Measurements from ENCODE around the gene ATG9B.

Gene ATG9B

DNA sequence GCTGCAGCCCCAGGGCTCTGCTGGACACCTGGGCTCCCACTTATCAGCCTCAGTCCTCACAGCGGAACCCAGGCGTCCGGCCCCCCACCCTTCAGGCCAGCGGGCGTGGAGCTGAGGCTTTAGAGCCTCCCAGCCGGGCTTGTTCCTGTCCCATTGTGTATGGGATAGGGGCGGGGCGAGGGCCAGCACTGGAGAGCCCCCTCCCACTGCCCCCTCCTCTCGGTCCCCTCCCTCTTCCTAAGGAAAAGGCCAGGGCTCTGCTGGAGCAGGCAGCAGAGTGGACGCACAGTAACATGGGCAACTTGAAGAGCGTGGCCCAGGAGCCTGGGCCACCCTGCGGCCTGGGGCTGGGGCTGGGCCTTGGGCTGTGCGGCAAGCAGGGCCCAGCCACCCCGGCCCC is 30.8 kb downstream of the ATG9B start:
- ChIA-PET CTCF (interaction anchor here (1.9 to 2.2 kb wide), 6 partner anchors 9 to 95 kb away, joined by 6 to 20 read pairs (median 10); no protein-coding TSS in a partner anchor), POLR2A (no interaction called here)
- TF ChIP-seq, protein P1, sequence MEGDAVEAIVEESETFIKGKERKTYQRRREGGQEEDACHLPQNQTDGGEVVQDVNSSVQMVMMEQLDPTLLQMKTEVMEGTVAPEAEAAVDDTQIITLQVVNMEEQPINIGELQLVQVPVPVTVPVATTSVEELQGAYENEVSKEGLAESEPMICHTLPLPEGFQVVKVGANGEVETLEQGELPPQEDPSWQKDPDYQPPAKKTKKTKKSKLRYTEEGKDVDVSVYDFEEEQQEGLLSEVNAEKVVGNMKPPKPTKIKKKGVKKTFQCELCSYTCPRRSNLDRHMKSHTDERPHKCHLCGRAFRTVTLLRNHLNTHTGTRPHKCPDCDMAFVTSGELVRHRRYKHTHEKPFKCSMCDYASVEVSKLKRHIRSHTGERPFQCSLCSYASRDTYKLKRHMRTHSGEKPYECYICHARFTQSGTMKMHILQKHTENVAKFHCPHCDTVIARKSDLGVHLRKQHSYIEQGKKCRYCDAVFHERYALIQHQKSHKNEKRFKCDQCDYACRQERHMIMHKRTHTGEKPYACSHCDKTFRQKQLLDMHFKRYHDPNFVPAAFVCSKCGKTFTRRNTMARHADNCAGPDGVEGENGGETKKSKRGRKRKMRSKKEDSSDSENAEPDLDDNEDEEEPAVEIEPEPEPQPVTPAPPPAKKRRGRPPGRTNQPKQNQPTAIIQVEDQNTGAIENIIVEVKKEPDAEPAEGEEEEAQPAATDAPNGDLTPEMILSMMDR (IDR thresholded peaks at IDR 0.05; ENCODE audit: control extremely low read depth, extremely low read depth, low read depth, missing control alignments) = no peak
- no peak for DNase-seq (ENCODE audit: extremely low spot score)

DNA sequence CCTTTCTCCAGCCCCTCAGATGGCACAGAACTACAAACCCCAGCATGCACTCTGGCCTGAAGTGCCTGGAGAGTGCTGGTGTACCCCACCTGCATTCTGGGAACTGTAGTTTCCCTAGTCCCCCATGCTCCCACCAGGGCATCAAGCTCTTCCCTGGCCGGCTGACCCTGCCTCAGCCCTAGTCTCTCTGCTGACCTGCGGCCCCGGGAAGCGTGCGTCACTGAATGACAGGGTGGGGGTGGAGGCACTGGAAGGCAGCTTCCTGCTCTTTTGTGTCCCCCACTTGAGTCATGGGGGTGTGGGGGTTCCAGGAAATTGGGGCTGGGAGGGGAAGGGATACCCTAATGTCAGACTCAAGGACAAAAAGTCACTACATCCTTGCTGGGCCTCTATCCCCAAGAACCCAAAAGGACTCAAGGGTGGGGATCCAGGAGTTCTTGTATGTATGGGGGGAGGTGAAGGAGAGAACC is 31.4 kb downstream of the ATG9B start:
- TF ChIP-seq, protein P1 (IDR thresholded peaks at IDR 0.05; ENCODE audit: control extremely low read depth, extremely low read depth, low read depth, missing control alignments) = no peak
- POLR2A ChIA-PET = no interaction called here
- CTCF ChIA-PET = interaction anchor here (0.5 kb wide), 1 partner anchor 9 kb away, joined by 3 read pairs; no protein-coding TSS in a partner anchor
- no peak for DNase-seq (ENCODE audit: extremely low spot score)

DNA sequence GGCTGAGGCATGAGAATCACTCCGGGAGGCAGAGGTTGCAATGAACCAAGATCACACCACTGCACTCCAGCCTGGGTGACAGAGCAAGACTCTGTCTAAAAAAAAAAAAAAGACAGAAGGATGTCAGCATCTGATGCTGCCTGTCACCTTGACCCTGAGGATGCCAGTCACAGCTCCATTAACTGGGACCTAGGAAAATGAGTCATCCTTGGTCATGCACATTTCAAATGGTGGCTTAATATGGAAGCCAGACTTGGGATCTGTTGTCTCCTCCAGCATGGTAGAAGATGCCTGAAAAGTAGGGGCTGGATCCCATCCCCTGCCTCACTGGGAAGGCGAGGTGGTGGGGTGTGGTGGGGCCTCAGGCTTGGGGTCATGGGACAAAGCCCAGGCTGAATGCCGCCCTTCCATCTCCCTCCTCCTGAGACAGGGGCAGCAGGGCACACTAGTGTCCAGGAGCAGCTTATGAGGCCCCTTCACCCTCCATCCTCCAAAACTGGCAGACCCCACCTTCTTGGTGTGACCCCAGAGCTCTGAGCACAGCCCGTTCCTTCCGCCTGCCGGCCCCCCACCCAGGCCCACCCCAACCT is 32.1 kb downstream of the ATG9B start:
- TF ChIP-seq, protein P1 (IDR thresholded peaks at IDR 0.05; ENCODE audit: control extremely low read depth, extremely low read depth, low read depth, missing control alignments) = no peak
- no peak for DNase-seq (ENCODE audit: extremely low spot score)
- ChIA-PET CTCF (interaction anchor here (0.5 to 1.7 kb wide), 4 partner anchors 8 to 29 kb away, joined by 3 to 5 read pairs (median 3); no protein-coding TSS in a partner anchor), POLR2A (no interaction called here)

DNA sequence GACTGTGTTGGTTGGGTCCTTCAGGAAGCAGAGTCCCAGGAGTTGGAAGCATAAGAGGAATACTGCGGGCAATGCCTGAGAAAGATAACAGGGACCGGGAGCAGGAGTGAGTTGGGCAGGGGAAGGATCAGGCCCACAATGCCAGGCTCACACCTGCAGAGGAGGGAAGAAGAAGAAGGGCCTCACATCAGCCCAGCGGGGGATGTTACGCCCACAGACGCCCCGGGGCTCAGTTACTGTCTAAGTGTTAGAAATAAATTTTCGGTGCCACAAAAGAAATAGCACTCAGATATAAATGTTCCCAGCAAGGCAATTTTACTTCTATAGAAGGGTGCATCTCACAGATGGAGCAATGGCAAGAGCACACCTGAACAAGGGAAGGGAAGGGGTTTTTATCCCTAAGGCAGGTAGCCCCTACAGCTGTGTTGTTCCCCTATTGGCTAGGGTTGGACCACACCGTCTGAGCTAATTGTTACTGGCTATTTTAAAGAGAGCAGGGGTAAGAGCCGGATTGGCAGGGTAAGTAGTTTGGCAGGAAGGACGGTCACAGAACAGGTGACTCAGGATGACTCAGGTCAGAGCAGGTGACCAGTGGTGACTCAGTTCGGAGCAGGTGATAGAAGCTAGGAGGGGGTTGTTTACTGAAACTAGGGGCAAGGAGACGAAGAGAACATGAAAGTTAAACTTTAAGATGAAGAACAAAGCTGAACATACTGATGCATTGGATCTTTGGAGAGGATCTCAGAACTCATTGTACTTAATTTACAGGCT is 33.7 kb downstream of the ATG9B start, which contains the start of gene NOS3:
Gene NOS3, plus strand, starts transcription at position 602 of the 771 bp plus-strand sequence. CDS start 2,787 bp downstream, outside the sequence.
- ChIA-PET CTCF (interaction anchor here (1.0 to 2.7 kb wide), 5 partner anchors 11 to 28 kb away, joined by 3 to 11 read pairs (median 5); no protein-coding TSS in a partner anchor), POLR2A (no interaction called here)
- DNase-seq (ENCODE audit: extremely low spot score) = no peak
- TF ChIP-seq, protein P1 (IDR thresholded peaks at IDR 0.05; ENCODE audit: control extremely low read depth, extremely low read depth, low read depth, missing control alignments) = no peak

DNA sequence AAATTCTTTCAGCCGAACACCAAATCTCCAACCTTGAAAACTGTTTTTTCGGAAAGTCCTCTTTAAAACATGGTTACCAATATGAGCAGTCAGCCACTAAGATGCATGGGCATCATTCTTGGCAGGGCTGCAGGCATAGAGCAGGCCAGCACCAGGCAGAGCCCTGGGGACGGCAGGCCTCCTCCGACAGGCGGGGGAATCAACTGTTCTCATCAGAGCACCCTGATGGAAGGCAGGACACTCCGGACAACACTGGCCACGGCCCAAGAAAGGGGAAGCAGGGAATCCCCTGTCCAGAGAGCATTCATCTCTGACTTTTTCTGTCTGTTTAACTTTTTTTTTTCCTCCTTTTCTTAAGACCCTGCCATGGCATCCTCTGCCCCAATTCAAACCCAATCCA is 34.8 kb downstream of the ATG9B start:
- no peak for DNase-seq (ENCODE audit: extremely low spot score)
- ChIA-PET POLR2A (no interaction called here), CTCF (interaction anchor here (0.6 to 2.7 kb wide), 13 partner anchors 9 to 704 kb away, joined by 3 to 11 read pairs (median 5); no protein-coding TSS in a partner anchor)
- TF ChIP-seq, protein P1 (IDR thresholded peaks at IDR 0.05; ENCODE audit: control extremely low read depth, extremely low read depth, low read depth, missing control alignments) = no peak
